RWPE1 (cell line): ENCODE data around the gene SHF.
A peak's percentile ranks its signal among the peaks of the same experiment; 100 is the strongest.
"Not testable (repeated sequence)": the region's sequence is repeated elsewhere in the genome, so short reads cannot be mapped to it uniquely, and the experiment has no call there.

Experiments used
- CTCF ChIA-PET: fragments of 350-600 bp; sonication (Branson Sonifier 250); formaldehyde crosslinking; extraction: SDS; loops from one replicate; lab custom pipeline; 2021; lab: Yijun Ruan, JAX
- POLR2A ChIA-PET: fragments of 400-600 bp; formaldehyde crosslinking; extraction: SDS; loops from one replicate; lab custom pipeline; 2020; ENCODE audit warnings: antibody characterized with exemption; ENCODE audit not compliant: low non-redundant PET; lab: Yijun Ruan, JAX
- DNase-seq: peaks from one replicate; pipeline ENCODE4 v3.0.0; 2012; ENCODE audit warnings: low spot score
- H3K27ac ChIP-seq: fragments of 450-650 bp; 2 replicates; pipeline ENCODE4 v1.5.1; 2017
- CTCF ChIP-seq: fragments of 450-650 bp; conservative IDR thresholded peaks from 2 replicates; pipeline ENCODE4 v1.5.1; 2017; ENCODE audit warnings: low read depth, mild to moderate bottlenecking

The SHF gene

GRCh38 chr15:45187894-45188830 lies at the start of gene SHF:
Gene SHF, minus strand, starts transcription at chr15:45187966. Its CDS starts 15 bp downstream, at chr15:45187951.
- TF ChIP-seq CTCF: no peak
- CTCF ChIA-PET: interaction anchor here (0.6 to 0.7 kb wide), 2 partner anchors 13 to 25 kb away, joined by 3 to 7 read pairs; no protein-coding TSS in a partner anchor
- H3K27ac ChIP-seq: no peak within 1 kb of the TSS
- POLR2A ChIA-PET: no interaction called here
- peak; percentile 41 for DNase-seq

GRCh38 chr15:45236806-45237205 lies 49.0 kb upstream of the SHF start:
- H3K27ac ChIP-seq, POLR2A ChIA-PET, DNase-seq: not testable (repeated sequence)
- CTCF ChIA-PET: interaction anchor here (1.0 kb wide), 1 partner anchor 74 kb away, joined by 4 read pairs; no protein-coding TSS in a partner anchor

GRCh38 chr15:45234562-45235235 lies 46.9 kb upstream of the SHF start:
- no peak for DNase-seq
- H3K27ac ChIP-seq: no peak overlapping the region
- no peak for TF ChIP-seq CTCF
- ChIA-PET CTCF (no interaction called here), POLR2A (no interaction called here)

- no peak overlapping the region for H3K27ac ChIP-seq
- POLR2A ChIA-PET: no interaction called here
- no peak for TF ChIP-seq CTCF
- CTCF ChIA-PET: no interaction called here
- no peak for DNase-seq
Observed at GRCh38 chr15:45231864-45232562, 44.2 kb upstream of the SHF start.

- TF ChIP-seq CTCF: no peak
- CTCF ChIA-PET: interaction anchor here (0.5 kb wide), 1 partner anchor 30 kb away, joined by 3 read pairs; no protein-coding TSS in a partner anchor
- DNase-seq: no peak
- POLR2A ChIA-PET: no interaction called here
- no peak overlapping the region for H3K27ac ChIP-seq
Observed at GRCh38 chr15:45231132-45231531, 43.4 kb upstream of the SHF start.

- no peak for DNase-seq
- no peak for TF ChIP-seq CTCF
- no peak overlapping the region for H3K27ac ChIP-seq
- POLR2A ChIA-PET: no interaction called here
- CTCF ChIA-PET: interaction anchor here (0.5 kb wide), 1 partner anchor 29 kb away, joined by 3 read pairs; no protein-coding TSS in a partner anchor
Observed at GRCh38 chr15:45230245-45230965, 42.6 kb upstream of the SHF start.
